LNCaP clone FGC (cell line): ENCODE data around the gene TTC7B.
"Not testable (repeated sequence)": the region's sequence is repeated elsewhere in the genome, so short reads cannot be mapped to it uniquely, and the experiment has no call there.

ENCODE experiments used
- DNase-seq: peaks from one replicate; pipeline ENCODE4 v3.0.0-alpha.2; 2011; ENCODE audit warnings: low read depth
- H3K4me3 ChIP-seq: 2 replicates; pipeline ENCODE4 v1.5.1; 2011; ENCODE audit warnings: mild to moderate bottlenecking, low read depth, low read length, control low read depth
- TF ChIP-seq, protein P1 (sequence below): IDR thresholded peaks from 2 replicates; pipeline ENCODE4 v1.5.1; 2012; ENCODE audit warnings: mild to moderate bottlenecking; ENCODE audit not compliant: control insufficient read depth, insufficient read depth; ENCODE audit errors: extremely low read depth

Gene TTC7B

DNA sequence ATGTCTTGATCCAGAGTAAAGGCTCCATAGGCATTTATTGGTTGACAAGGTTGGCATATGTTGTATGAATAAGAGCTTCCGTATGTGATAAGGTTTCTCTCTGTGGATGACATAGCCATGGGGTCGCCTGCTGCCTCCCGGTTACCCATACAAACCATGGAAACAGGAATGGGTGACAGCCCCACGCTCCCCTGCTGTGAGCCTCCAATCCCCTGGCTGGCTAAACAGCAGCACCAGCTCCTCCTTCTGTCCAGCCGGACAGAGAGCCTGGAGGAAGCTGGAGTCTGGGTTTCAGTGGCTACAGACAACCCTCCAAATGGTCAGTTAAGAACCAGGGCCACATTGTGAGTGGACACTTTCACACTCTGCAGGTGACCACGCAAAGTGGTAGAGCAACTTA lies 288.3 kb downstream of the TTC7B start:
- TF ChIP-seq, protein P1, sequence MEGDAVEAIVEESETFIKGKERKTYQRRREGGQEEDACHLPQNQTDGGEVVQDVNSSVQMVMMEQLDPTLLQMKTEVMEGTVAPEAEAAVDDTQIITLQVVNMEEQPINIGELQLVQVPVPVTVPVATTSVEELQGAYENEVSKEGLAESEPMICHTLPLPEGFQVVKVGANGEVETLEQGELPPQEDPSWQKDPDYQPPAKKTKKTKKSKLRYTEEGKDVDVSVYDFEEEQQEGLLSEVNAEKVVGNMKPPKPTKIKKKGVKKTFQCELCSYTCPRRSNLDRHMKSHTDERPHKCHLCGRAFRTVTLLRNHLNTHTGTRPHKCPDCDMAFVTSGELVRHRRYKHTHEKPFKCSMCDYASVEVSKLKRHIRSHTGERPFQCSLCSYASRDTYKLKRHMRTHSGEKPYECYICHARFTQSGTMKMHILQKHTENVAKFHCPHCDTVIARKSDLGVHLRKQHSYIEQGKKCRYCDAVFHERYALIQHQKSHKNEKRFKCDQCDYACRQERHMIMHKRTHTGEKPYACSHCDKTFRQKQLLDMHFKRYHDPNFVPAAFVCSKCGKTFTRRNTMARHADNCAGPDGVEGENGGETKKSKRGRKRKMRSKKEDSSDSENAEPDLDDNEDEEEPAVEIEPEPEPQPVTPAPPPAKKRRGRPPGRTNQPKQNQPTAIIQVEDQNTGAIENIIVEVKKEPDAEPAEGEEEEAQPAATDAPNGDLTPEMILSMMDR, result no peak
- H3K4me3 ChIP-seq, result no peak overlapping the region
- no peak for DNase-seq

DNA sequence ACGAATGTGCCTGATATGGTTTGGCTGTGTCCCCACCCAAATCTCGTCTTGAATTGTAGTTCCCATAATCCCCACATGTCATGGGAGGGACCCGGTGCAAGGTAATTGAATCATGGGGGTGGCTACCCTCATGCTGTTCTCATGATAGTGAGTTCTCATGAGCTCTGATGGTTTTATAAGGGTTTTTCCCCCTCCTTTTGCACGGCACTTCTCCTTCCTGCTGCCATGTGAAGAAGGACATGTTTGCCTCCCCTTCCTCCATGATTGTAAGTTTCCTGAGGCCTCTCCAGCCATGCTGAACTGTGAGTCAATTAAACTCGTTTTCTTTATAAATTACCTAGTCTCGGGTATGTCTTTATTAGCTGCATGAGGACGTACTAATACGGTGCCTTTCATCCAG lies 289.7 kb downstream of the TTC7B start:
- not testable (repeated sequence) for DNase-seq, H3K4me3 ChIP-seq

DNA sequence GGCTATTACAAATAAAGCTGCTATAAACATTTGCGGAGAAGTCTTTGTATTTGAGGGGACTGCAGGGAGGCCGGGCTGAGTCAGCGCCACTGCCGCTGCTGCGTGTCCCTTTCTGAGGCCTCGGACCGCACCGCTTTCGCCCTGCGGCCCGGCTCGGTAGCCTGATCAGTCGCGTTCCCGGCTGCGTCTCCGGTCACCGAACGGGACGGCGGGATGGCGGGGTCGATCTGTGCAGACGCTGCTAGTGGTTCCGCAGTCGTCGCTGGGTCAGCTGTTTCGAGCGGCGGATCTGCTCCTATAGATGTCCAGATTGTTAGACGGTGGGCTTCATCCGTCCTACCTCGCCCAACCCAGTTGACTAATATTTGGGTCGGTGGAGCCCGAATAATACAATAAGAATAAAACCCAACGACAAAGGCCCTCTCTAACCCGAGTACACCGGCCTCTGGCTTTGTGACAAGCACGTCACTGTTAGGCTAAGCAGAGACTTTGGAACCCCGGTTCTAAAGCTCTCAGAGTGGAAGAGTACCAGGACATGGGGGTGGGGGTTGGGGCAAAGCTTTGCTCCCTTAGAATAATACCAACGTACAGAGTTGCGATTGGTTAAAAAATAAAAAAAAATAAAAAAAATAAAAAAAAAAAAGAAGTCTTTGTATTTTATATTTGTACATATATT lies 290.7 kb downstream of the TTC7B start:
- H3K4me3 ChIP-seq, DNase-seq: not testable (repeated sequence)

- no peak for DNase-seq
- TF ChIP-seq, protein P1, result no peak
- H3K4me3 ChIP-seq, result no peak overlapping the region
Measured at GRCh38 chr14:90523961-90524875, 292.0 kb downstream of the TTC7B start.

GRCh38 chr14:90523544-90523943 lies 292.7 kb downstream of the TTC7B start:
- TF ChIP-seq, protein P1, result no peak
- DNase-seq, result no peak
- no peak overlapping the region for H3K4me3 ChIP-seq

DNA sequence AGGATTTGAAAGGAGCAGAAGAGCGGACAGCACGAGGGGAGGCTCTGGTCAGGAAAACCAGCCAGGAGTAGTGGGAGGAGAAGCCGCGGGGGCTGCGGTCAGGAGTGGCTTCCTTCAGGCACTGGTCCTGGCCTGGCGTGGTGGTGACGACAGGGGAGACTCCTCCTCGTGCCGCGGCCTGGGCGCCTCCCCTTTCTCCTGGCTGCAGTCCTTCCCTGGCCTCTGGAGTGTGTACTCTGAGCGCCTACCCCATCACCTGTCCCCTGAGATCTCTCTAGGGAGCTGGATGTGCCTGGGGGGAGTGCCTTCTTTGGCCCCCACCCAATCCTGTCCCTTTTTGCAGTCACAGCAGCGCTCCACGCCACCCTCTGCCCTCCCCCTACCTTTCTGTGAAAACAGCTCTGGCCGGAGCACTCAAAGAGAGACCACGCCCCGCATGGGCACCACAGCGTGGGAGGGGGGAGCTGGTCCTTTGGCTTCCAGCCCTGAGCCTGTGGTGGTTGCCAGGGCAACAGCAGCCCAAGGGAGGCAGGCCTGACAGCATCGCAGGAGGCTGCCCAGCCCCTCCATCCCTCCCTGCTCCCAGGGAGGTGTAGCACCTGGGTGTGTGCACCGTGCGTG lies 293.5 kb downstream of the TTC7B start:
- H3K4me3 ChIP-seq, result no peak overlapping the region
- no peak for DNase-seq
- TF ChIP-seq, protein P1, result no peak

DNA sequence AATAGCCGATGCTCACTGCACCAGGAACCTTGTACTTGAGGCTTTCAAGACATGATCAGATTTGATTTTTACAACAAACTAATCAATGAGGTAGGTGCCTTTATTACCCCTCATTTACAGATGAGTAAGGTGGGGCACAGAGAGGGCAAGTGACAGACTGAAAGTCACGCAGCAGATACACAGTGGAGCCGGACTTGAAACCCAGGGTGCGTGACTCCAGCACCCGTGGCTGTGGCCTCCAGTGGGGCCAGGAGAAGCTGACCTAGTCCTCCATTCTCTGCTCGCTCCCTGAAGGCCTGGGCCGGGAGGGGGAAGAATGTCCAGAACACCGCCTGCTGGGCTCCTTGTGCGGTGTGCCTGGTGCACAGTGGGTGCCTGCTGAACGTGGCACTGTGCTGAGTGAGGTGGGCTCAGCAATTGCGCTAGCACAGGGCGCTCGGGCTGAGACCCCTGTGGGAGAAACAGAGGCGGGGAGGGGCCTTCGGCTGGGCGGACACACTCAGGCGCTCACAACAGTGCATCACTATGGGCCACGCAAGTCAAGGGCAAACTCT lies 294.2 kb downstream of the TTC7B start:
- H3K4me3 ChIP-seq, result no peak overlapping the region
- no peak for DNase-seq
- TF ChIP-seq, protein P1, result no peak
